DOHH2 (cell line): ENCODE results near the gene NFIA.

Experiments
- H3F3A ChIP-seq: fragments of 200-600 bp; sonication (generic), shearing (Covaris generic); 2 replicates; pipeline ENCODE4 v1.6.0; 2016; ENCODE audit warnings: antibody characterized with exemption, mild to moderate bottlenecking; ENCODE audit not compliant: control insufficient read depth, insufficient read depth
- H3K27ac ChIP-seq: fragments of 200-600 bp; sonication (generic); 2 replicates; pipeline ENCODE4 v1.5.1; 2014; ENCODE audit warnings: low read depth, mild to moderate bottlenecking, low read length, moderate library complexity
- H3K27me3 ChIP-seq: fragments of 200-600 bp; sonication (generic); 2 replicates; pipeline ENCODE4 v1.6.1; 2014; ENCODE audit warnings: mild to moderate bottlenecking, low read length, mixed read lengths; ENCODE audit not compliant: control insufficient read depth
- H3K36me3 ChIP-seq: fragments of 200-600 bp; sonication (generic); 2 replicates; pipeline ENCODE4 v1.6.1; 2014; ENCODE audit warnings: mild to moderate bottlenecking, low read length, moderate library complexity, mixed read lengths; ENCODE audit not compliant: control insufficient read depth
- H3K4me1 ChIP-seq: fragments of 200-600 bp; sonication (generic); 2 replicates; pipeline ENCODE4 v1.6.1; 2014; ENCODE audit warnings: mild to moderate bottlenecking, low read length, mixed read lengths; ENCODE audit not compliant: control insufficient read depth
- H3K4me2 ChIP-seq: fragments of 200-600 bp; sonication (generic); 2 replicates; pipeline ENCODE4 v1.6.0; 2014; ENCODE audit warnings: mild to moderate bottlenecking, low read length, moderate library complexity
- H3K4me3 ChIP-seq: fragments of 200-600 bp; sonication (generic); 2 replicates; pipeline ENCODE4 v1.5.1; 2014; ENCODE audit warnings: mild to moderate bottlenecking, low read length, mixed read lengths
- H3K79me2 ChIP-seq: fragments of 200-600 bp; sonication (generic); 2 replicates; pipeline ENCODE4 v1.6.1; 2014; ENCODE audit warnings: mild to moderate bottlenecking, low read length, mixed read lengths; ENCODE audit not compliant: control insufficient read depth
- H3K9me2 ChIP-seq: fragments of 200-600 bp; sonication (generic); replicated peaks from 2 replicates; pipeline ENCODE4 v1.6.1; 2014; ENCODE audit warnings: mild to moderate bottlenecking, low read length, mixed read lengths; ENCODE audit not compliant: control insufficient read depth
- H3K9me3 ChIP-seq: fragments of 200-600 bp; sonication (generic); 2 replicates; pipeline ENCODE4 v1.6.1; 2014; ENCODE audit warnings: antibody characterized with exemption, low read length, mixed read lengths; ENCODE audit not compliant: control insufficient read depth, insufficient read depth
- H4K20me1 ChIP-seq: fragments of 200-600 bp; sonication (generic); 2 replicates; pipeline ENCODE4 v1.6.0; 2014; ENCODE audit warnings: low read depth, mild to moderate bottlenecking, antibody characterized with exemption, low read length, moderate library complexity; ENCODE audit not compliant: control insufficient read depth, insufficient read depth
- CTCF ChIP-seq: fragments of 200-600 bp; sonication (generic); IDR thresholded peaks from one replicate; pipeline ENCODE4 v1.5.1; 2014; ENCODE audit warnings: antibody characterized with exemption, mild to moderate bottlenecking, low read depth, low read length; ENCODE audit not compliant: poor library complexity, severe bottlenecking
- EZH2phosphoT487 ChIP-seq: fragments of 200-600 bp; sonication (generic); IDR thresholded peaks from 2 replicates; pipeline ENCODE4 v1.6.1; 2017; ENCODE audit warnings: borderline replicate concordance, mild to moderate bottlenecking, antibody characterized with exemption, low read length, moderate library complexity, mixed read lengths

Gene NFIA

GRCh38 chr1:61173118-61173517, 90.8 kb downstream of the NFIA start:
- Histone ChIP-seq H3K9me3 (no peaks in the 10 kb centered on the region), H3K79me2 (peaks cover 5% of the 10 kb centered on the region; the same call in 1 of the 2 replicates), H3K27ac (no peak overlapping the region), H3K9me2 (no peaks in the 10 kb centered on the region), H3K27me3 (no peaks in the 10 kb centered on the region), H3K4me3 (no peak overlapping the region), H3K36me3 (no peaks in the 10 kb centered on the region), H3K4me1 (peaks cover 10% of the 10 kb centered on the region), H3F3A (no peaks in the 10 kb centered on the region), H3K4me2 (no peak overlapping the region), H4K20me1 (no peaks in the 10 kb centered on the region)
- TF ChIP-seq EZH2phosphoT487 (no peak), CTCF (no peak)

GRCh38 chr1:61174060-61174795, 91.9 kb downstream of the NFIA start:
- H3F3A ChIP-seq, result no peaks in the 10 kb centered on the region
- H3K4me2 ChIP-seq, result peak overlapping the region; percentile 28; the same call in 1 of the 2 replicates

GRCh38 chr1:61175976-61176375, 93.6 kb downstream of the NFIA start:
- H3F3A ChIP-seq, result no peaks in the 10 kb centered on the region
- TF ChIP-seq EZH2phosphoT487 (no peak), CTCF (no peak)
- H3K4me2 ChIP-seq, result no peak overlapping the region
- H4K20me1 ChIP-seq, result no peaks in the 10 kb centered on the region
- H3K4me1 ChIP-seq, result peaks cover 10% of the 10 kb centered on the region
- no peaks in the 10 kb centered on the region for H3K9me3 ChIP-seq
- H3K27me3 ChIP-seq, result no peaks in the 10 kb centered on the region
- H3K36me3 ChIP-seq, result no peaks in the 10 kb centered on the region
- no peak overlapping the region for H3K27ac ChIP-seq
- H3K79me2 ChIP-seq, result peaks cover 2% of the 10 kb centered on the region; the same call in 1 of the 2 replicates
- no peaks in the 10 kb centered on the region for H3K9me2 ChIP-seq
- H3K4me3 ChIP-seq, result no peak overlapping the region

More at GRCh38 chr1:61174060-61174795, 91.9 kb downstream of the NFIA start:
- Histone ChIP-seq H4K20me1 (no peaks in the 10 kb centered on the region), H3K9me3 (no peaks in the 10 kb centered on the region), H3K79me2 (peaks cover 5% of the 10 kb centered on the region; the same call in 1 of the 2 replicates), H3K27ac (no peak overlapping the region), H3K36me3 (no peaks in the 10 kb centered on the region), H3K4me1 (peaks cover 10% of the 10 kb centered on the region), H3K27me3 (no peaks in the 10 kb centered on the region), H3K4me3 (no peak overlapping the region), H3K9me2 (no peaks in the 10 kb centered on the region)
- TF ChIP-seq CTCF, result no peak
- no peak for TF ChIP-seq EZH2phosphoT487
